B cell (primary cell): ENCODE measurements around the gene RAPGEF1. TPM values are rescaled to one million over a fixed set of nuclear protein-coding genes. Genes with fewer than 3 reads are reported as not detected.

Experiments
- ATAC-seq: fragments of 200-7000 bp; cut with Tn5 transposase; one replicate; pipeline ENCODE4 v1.10.0; 2021; ENCODE audit warnings: low read depth, mild to moderate bottlenecking, moderate number of reproducible peaks, moderate library complexity
- CTCF ChIA-PET: fragments of 350-600 bp; sonication (Branson Sonifier 250); formaldehyde crosslinking; loops from one replicate; lab custom pipeline; 2021; ENCODE audit warnings: antibody characterized with exemption, inconsistent platforms; lab: Charles Lee
- POLR2A ChIA-PET: fragments of 350-600 bp; sonication (Branson Sonifier 250); formaldehyde crosslinking; loops from one replicate; lab custom pipeline; 2021; ENCODE audit warnings: antibody characterized with exemption; lab: Charles Lee
- DNase-seq: peaks from one replicate; pipeline ENCODE4 v3.0.0; 2013
- H2AFZ ChIP-seq: 2 replicates; pipeline ENCODE4 v1.6.1; 2012; ENCODE audit warnings: mild to moderate bottlenecking, low read depth, low read length; ENCODE audit not compliant: insufficient read depth, poor library complexity, severe bottlenecking
- H3K27ac ChIP-seq, 2 donors: 1 replicate in 1 of 2; 2 replicates in 1 of 2; pipeline ENCODE4 v1.5.1; 2012 to 2013; ENCODE audit warnings: low read length in 2 of 2, mild to moderate bottlenecking in 2 of 2, moderate library complexity in 1 of 2
- H3K27me3 ChIP-seq, 4 experiments: fragments of 200-600 bp in 1 of 4; sonication (generic) in 1 of 4; replicated peaks in 1 of 4; 1 replicate in 2 of 4; 2 replicates in 2 of 4; pipeline versions ENCODE4 v1.6.1 to v1.7.0; 2013 to 2016; ENCODE audit warnings: low read length in 3 of 4, mild to moderate bottlenecking in 2 of 4, mixed read lengths in 1 of 4, moderate library complexity in 1 of 4; ENCODE audit not compliant: insufficient read depth in 4 of 4, control insufficient read depth in 3 of 4; ENCODE audit errors: control extremely low read depth in 1 of 4
- H3K36me3 ChIP-seq, 2 experiments: replicated peaks in 1 of 2; 1 replicate in 1 of 2; 2 replicates in 1 of 2; pipeline versions ENCODE4 v1.6.1 to v1.7.1; 2013; ENCODE audit warnings: low read length in 1 of 2; ENCODE audit not compliant: insufficient read depth in 2 of 2, control insufficient read depth in 1 of 2; ENCODE audit errors: control extremely low read depth in 1 of 2, extremely low read depth in 1 of 2
- H3K4me1 ChIP-seq, 2 donors: fragments of 200-600 bp in 1 of 2; sonication (generic) in 1 of 2; 1 replicate in 1 of 2; 2 replicates in 1 of 2; pipeline versions ENCODE4 v1.5.1 to v1.6.1; 2013 to 2017; ENCODE audit warnings: low read length in 2 of 2; ENCODE audit not compliant: control insufficient read depth in 2 of 2, insufficient read depth in 2 of 2
- H3K4me2 ChIP-seq: replicated peaks from 2 replicates; pipeline ENCODE3; 2012; ENCODE audit warnings: mild to moderate bottlenecking, low read depth, low read length; ENCODE audit not compliant: poor library complexity, severe bottlenecking
- H3K4me3 ChIP-seq, 5 experiments: fragments of 200-600 bp in 1 of 5; sonication (generic) in 1 of 5; 1 replicate in 3 of 5; 2 replicates in 2 of 5; pipeline versions ENCODE4 v1.5.1 to v1.7.0; 2011 to 2016; ENCODE audit warnings: low read length in 4 of 5, mild to moderate bottlenecking in 4 of 5, low read depth in 2 of 5, control low read depth in 1 of 5, moderate library complexity in 1 of 5; ENCODE audit not compliant: insufficient read depth in 1 of 5; ENCODE audit errors: control extremely low read depth in 1 of 5, extremely low read depth in 1 of 5
- H3K79me2 ChIP-seq: fragments of 200-600 bp; sonication (generic); one replicate; pipeline ENCODE4 v1.6.0; 2016; ENCODE audit warnings: low read length; ENCODE audit not compliant: control insufficient read depth, insufficient read depth
- H3K9ac ChIP-seq: fragments of 200-600 bp; sonication (generic); 2 replicates; pipeline ENCODE4 v1.6.1; 2017; ENCODE audit warnings: mild to moderate bottlenecking, low read length, moderate library complexity
- H3K9me3 ChIP-seq, 3 donors: one replicate each; pipeline versions ENCODE4 v1.6.1 to v1.7.1; 2013; ENCODE audit warnings: low read length in 2 of 3; ENCODE audit not compliant: control insufficient read depth in 2 of 3, insufficient read depth in 1 of 3; ENCODE audit errors: control extremely low read depth in 1 of 3
- H4K20me1 ChIP-seq: 2 replicates; pipeline ENCODE4 v1.6.0; 2012; ENCODE audit warnings: mild to moderate bottlenecking, low read length; ENCODE audit not compliant: insufficient read depth, control insufficient read depth, poor library complexity, severe bottlenecking
- H3K27ac Mint-ChIP-seq: one replicate; pipeline ENCODE4 v1.8.0; 2021; ENCODE audit warnings: mixed read lengths
- H3K27me3 Mint-ChIP-seq: one replicate; pipeline ENCODE4 v1.8.0; 2021; ENCODE audit warnings: mixed read lengths
- H3K4me1 Mint-ChIP-seq: one replicate; pipeline ENCODE4 v1.8.0; 2021; ENCODE audit warnings: mixed read lengths
- H3K4me3 Mint-ChIP-seq: one replicate; pipeline ENCODE4 v1.8.0; 2021; ENCODE audit warnings: mixed read lengths
- H3K9me3 Mint-ChIP-seq: one replicate; pipeline ENCODE4 v1.8.0; 2022; ENCODE audit warnings: mixed read lengths; ENCODE audit not compliant: insufficient read depth
- EZH2 ChIP-seq: IDR thresholded peaks from 2 replicates; pipeline ENCODE4 v1.6.1; 2012; ENCODE audit warnings: borderline replicate concordance, low read depth, mild to moderate bottlenecking, moderate library complexity, low read length; ENCODE audit not compliant: insufficient read depth, poor library complexity, severe bottlenecking
- WGBS: methylation state at CpG from one replicate; pipeline ENCODE4 v1.1.5; 2013; ENCODE audit warnings: missing lambda C conversion rate; ENCODE audit not compliant: insufficient coverage; 5-methylcytosine and 5-hydroxymethylcytosine counted together
- intact Hi-C: fragments of 100-400 bp; cut with micrococcal nuclease; formaldehyde crosslinking; loops from one replicate; pipeline ENCODE4 v1.10.0; 2022
- polyA plus RNA-seq: library from polyadenylated mRNA; depleted of rRNA; stranded (reverse); fragments of >200 nt; gene quantifications from 2 replicates; pipeline ENCODE4 v1.2.3, GENCODE V29; 2012
- total RNA-seq, 2 donors: library from RNA; stranded (reverse); fragments of 120-200 nt in 1 of 2; gene quantifications; 1 replicate in 1 of 2; 2 replicates in 1 of 2; pipeline versions ENCODE4 v1.2.3 to v1.2.4, GENCODE V29; 2013 to 2022
- TF ChIP-seq, protein P1 (sequence below): fragments of 200-600 bp; IDR thresholded peaks from one replicate; pipeline ENCODE4 v1.8.0; 2022; ENCODE audit warnings: antibody characterized with exemption, mild to moderate bottlenecking

Gene RAPGEF1
- total and polyA plus RNA-seq, 2 donors (not counting 1 experiment from before 2014, with no cell fraction given) = 134 to 447 TPM

DNA sequence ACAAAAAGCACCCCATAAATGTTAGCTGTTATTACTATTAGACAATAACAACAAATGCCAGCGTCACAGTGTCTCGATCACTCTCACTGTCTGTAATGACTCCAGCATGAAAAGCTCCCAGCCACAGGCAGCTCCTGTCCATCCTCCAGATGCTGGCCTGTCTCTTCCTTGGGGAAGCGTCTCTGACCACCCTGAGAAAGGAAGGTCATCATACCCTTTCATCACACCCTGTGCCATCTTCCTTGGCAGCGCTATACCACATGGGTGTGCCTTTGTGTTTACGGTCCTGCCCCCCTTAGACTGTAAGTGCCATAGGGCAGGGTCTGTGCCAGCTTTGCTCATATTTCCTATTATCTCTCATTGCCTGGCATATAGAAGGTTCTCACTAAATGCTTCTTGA, 104.0 kb downstream of the RAPGEF1 start:
- H3K79me2 ChIP-seq = peaks cover 82% of the 10 kb centered on the region
- no peaks in the 10 kb centered on the region for H3K9me3 ChIP-seq
- ChIA-PET CTCF (interaction anchor here (0.6 to 2.4 kb wide), 9 partner anchors 8 to 1691 kb away, joined by 3 to 8 read pairs (median 4); partner anchors contain the start of gene RAPGEF1), POLR2A (interaction anchor here (0.7 to 1.0 kb wide), 3 partner anchors 63 to 375 kb away, joined by 3 to 6 read pairs (median 5); no protein-coding TSS in a partner anchor)
- H3K27ac ChIP-seq = peak overlapping the region in 1 of 2 donors; percentile 79
- DNase-seq = no peak
- no peak for ATAC-seq
- Mint-ChIP-seq H3K27me3 (no peaks in the 10 kb centered on the region), H3K9me3 (no peaks in the 10 kb centered on the region), H3K4me3 (no peak overlapping the region), H3K4me1 (peaks cover 41% of the 10 kb centered on the region), H3K27ac (peak overlapping the region; percentile 88)
- H3K36me3 ChIP-seq = peaks cover 12 to 72% of the 10 kb centered on the region in 2 experiments
- intact Hi-C loops = loop anchor here (2.0 kb wide), 1 partner anchor 15 kb away; no protein-coding TSS in a partner anchor
- H3K9ac ChIP-seq = no peak overlapping the region
- peaks cover 14 to 22% of the 10 kb centered on the region in 2 donors for H3K4me1 ChIP-seq
- no peak for TF ChIP-seq EZH2
- TF ChIP-seq, protein P1, sequence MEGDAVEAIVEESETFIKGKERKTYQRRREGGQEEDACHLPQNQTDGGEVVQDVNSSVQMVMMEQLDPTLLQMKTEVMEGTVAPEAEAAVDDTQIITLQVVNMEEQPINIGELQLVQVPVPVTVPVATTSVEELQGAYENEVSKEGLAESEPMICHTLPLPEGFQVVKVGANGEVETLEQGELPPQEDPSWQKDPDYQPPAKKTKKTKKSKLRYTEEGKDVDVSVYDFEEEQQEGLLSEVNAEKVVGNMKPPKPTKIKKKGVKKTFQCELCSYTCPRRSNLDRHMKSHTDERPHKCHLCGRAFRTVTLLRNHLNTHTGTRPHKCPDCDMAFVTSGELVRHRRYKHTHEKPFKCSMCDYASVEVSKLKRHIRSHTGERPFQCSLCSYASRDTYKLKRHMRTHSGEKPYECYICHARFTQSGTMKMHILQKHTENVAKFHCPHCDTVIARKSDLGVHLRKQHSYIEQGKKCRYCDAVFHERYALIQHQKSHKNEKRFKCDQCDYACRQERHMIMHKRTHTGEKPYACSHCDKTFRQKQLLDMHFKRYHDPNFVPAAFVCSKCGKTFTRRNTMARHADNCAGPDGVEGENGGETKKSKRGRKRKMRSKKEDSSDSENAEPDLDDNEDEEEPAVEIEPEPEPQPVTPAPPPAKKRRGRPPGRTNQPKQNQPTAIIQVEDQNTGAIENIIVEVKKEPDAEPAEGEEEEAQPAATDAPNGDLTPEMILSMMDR = no peak
- H4K20me1 ChIP-seq = peaks cover 47% of the 10 kb centered on the region
- H3K27me3 ChIP-seq = no peaks in the 10 kb centered on the region
- no peak overlapping the region for H3K4me2 ChIP-seq
- WGBS = 93% methylated on average over 2 of the region's 5 CpGs
- no peak overlapping the region for H3K4me3 ChIP-seq
- H2AFZ ChIP-seq = no peak overlapping the region

DNA sequence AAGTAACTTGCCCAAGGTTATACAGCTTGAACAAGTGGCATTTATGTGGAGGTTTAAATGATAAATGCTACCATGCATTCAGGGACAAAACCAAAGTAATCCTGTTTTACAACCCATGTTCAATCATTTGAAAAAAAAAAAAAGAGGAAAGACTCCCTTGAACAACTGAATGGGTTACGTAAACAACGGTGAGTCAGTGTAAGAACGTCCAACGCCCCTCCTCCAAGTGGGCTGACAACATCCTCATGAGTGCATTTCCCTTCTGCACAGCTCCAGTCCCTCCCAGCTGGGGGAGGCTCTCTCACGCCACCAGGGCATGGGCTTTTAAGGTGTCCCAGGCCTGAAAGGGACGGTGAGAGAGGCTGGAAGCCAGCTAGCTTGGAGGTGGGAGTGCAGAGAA, 104.6 kb downstream of the RAPGEF1 start:
- Mint-ChIP-seq H3K27ac (peak overlapping the region; percentile 88), H3K4me1 (peaks cover 47% of the 10 kb centered on the region), H3K4me3 (peak overlapping the region; percentile 45), H3K27me3 (no peaks in the 10 kb centered on the region), H3K9me3 (no peaks in the 10 kb centered on the region)
- Histone ChIP-seq H3K9me3 (no peaks in the 10 kb centered on the region), H3K36me3 (peaks cover 12 to 67% of the 10 kb centered on the region in 2 experiments), H3K27ac (peak overlapping the region in 1 of 2 donors; percentile 79), H3K79me2 (peaks cover 81% of the 10 kb centered on the region), H2AFZ (no peak overlapping the region), H3K9ac (no peak overlapping the region), H4K20me1 (peaks cover 47% of the 10 kb centered on the region), H3K27me3 (no peaks in the 10 kb centered on the region), H3K4me2 (no peak overlapping the region), H3K4me3 (no peak overlapping the region), H3K4me1 (peaks cover 20 to 28% of the 10 kb centered on the region in 2 donors)
- 27% methylated on average over 5 of the region's 6 CpGs for WGBS
- ATAC-seq (peak; percentile 87), DNase-seq (peak; percentile 72)
- TF ChIP-seq, protein P1 = no peak
- TF ChIP-seq EZH2 = no peak
- ChIA-PET CTCF (interaction anchor here (0.6 to 2.4 kb wide), 8 partner anchors 8 to 1690 kb away, joined by 3 to 8 read pairs (median 4); partner anchors contain the start of gene RAPGEF1), POLR2A (interaction anchor here (0.7 to 1.3 kb wide), 5 partner anchors 14 to 375 kb away, joined by 3 to 9 read pairs (median 5); no protein-coding TSS in a partner anchor)
- intact Hi-C loops = loop anchor here (2.0 kb wide), 1 partner anchor 14 kb away; no protein-coding TSS in a partner anchor
